ENCODE measurements around the gene PHF2.

GRCh38 chr9:93549611-93550010 lies 26.8 kb upstream of the PHF2 start:
- TF ChIP-seq POLR2AphosphoS5 (IDR thresholded peaks at IDR 0.05; ENCODE audit: low read depth, low read length) (no peak), POLR2A (IDR thresholded peaks at IDR 0.05; ENCODE audit: low read depth, low read length) (no peak), TAF1 (IDR thresholded peaks at IDR 0.05; ENCODE audit: borderline replicate concordance, low read depth, low read length) (no peak)

Data from GM12892 (cell line).